GM12892 (cell line): ENCODE data around the gene MICAL3.

Experiments used
- POLR2A ChIP-seq: IDR thresholded peaks from 2 replicates; pipeline ENCODE4 v1.6.1; 2011; ENCODE audit warnings: low read depth, low read length, control low read depth
- POLR2AphosphoS5 ChIP-seq: IDR thresholded peaks from 2 replicates; pipeline ENCODE4 v1.6.1; 2011; ENCODE audit warnings: low read depth, low read length, control low read depth

DNA sequence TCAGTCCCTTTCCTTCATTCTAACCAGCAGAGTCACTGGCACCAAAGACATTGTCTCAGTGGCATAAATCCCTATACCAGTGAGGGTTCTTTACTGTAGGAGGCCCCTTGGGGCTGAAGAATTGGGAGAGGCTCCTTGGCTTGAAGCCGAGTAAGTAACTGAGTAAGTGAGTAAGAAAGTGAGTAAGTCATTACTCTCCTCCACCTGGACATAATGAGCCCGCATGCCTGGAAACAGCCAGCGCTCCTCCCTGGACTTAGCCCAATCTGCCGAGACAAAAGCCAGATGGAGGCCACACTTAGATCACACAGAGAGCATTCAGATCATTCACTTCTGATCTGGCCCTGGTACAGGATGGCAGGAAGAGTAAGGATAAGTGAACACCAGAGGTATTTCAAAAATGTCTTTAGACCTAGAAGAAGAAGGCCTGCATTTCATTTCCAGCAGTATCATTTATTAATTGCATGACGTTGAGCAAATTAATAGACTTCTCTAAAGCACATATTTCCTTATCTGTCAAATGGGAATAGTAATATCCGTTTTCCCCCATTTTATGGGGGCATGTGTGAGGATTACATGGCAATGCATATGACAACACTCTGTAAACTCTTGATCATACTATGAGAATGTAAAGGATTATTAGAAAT is 8.2 kb upstream of the MICAL3 start:
- no peak for TF ChIP-seq POLR2AphosphoS5
- no peak for TF ChIP-seq POLR2A
